GM23338 (cell line): ENCODE results near the gene DCDC1. TPM values are rescaled to one million over a fixed set of nuclear protein-coding genes. Genes with fewer than 3 reads are reported as not detected.

Source experiments
- ATAC-seq: fragments of 200-7000 bp; cut with Tn5 transposase; 3 replicates; pipeline ENCODE4 v1.9.1; 2020
- DNase-seq: peaks from one replicate; pipeline ENCODE4 v3.0.0-alpha.2; 2015; ENCODE audit warnings: low spot score
- H2AFZ ChIP-seq: fragments of 200-600 bp; sonication (generic); 2 replicates; pipeline ENCODE4 v1.8.0; 2016; ENCODE audit warnings: antibody characterized with exemption, mild to moderate bottlenecking, moderate library complexity
- H3F3A ChIP-seq: fragments of 200-600 bp; sonication (generic); replicated peaks from 2 replicates; pipeline ENCODE4 v1.8.0; 2017; ENCODE audit warnings: antibody characterized with exemption, mixed run types, low read depth
- H3K27ac ChIP-seq: fragments of 200-600 bp; sonication (generic); 2 replicates; pipeline ENCODE4 v1.6.1; 2016; ENCODE audit warnings: low read depth
- H3K27me3 ChIP-seq: fragments of 200-600 bp; sonication (generic); 2 replicates; pipeline ENCODE4 v1.8.0; 2016; ENCODE audit warnings: mild to moderate bottlenecking, mixed run types, moderate library complexity; ENCODE audit not compliant: insufficient read depth
- H3K36me3 ChIP-seq: fragments of 200-600 bp; sonication (generic); 2 replicates; pipeline ENCODE4 v1.8.0; 2016; ENCODE audit warnings: mild to moderate bottlenecking; ENCODE audit not compliant: insufficient read depth
- H3K4me1 ChIP-seq: fragments of 200-600 bp; sonication (generic); 2 replicates; pipeline ENCODE4 v1.8.0; 2016; ENCODE audit warnings: mild to moderate bottlenecking, moderate library complexity; ENCODE audit not compliant: insufficient read depth
- H3K4me2 ChIP-seq: fragments of 200-600 bp; sonication (generic); 2 replicates; pipeline ENCODE4 v1.7.1; 2017; ENCODE audit warnings: mixed run types
- H3K4me3 ChIP-seq: fragments of 200-600 bp; sonication (generic); 2 replicates; pipeline ENCODE4 v1.6.1; 2016; ENCODE audit warnings: mixed run types
- H3K79me2 ChIP-seq: fragments of 200-600 bp; sonication (generic); replicated peaks from 2 replicates; pipeline ENCODE4 v1.8.0; 2017; ENCODE audit warnings: mild to moderate bottlenecking; ENCODE audit not compliant: insufficient read depth
- H3K9me2 ChIP-seq: fragments of 200-600 bp; sonication (generic); 2 replicates; pipeline ENCODE4 v1.8.0; 2017; ENCODE audit not compliant: insufficient read depth
- H4K20me1 ChIP-seq: fragments of 200-600 bp; sonication (generic); replicated peaks from 2 replicates; pipeline ENCODE4 v1.8.0; 2017; ENCODE audit warnings: mild to moderate bottlenecking; ENCODE audit not compliant: insufficient read depth
- H3K27ac Mint-ChIP-seq: 2 replicates; pipeline ENCODE4 v1.8.0; 2020; ENCODE audit warnings: inconsistent platforms, mild to moderate bottlenecking, moderate library complexity, mixed read lengths
- H3K27me3 Mint-ChIP-seq: 3 replicates; pipeline ENCODE4 v1.8.0; 2022; ENCODE audit warnings: low read depth, mild to moderate bottlenecking, moderate library complexity, mixed read lengths, inconsistent platforms; ENCODE audit not compliant: insufficient read depth, poor library complexity
- H3K36me3 Mint-ChIP-seq: 3 replicates; pipeline ENCODE4 v1.8.0; 2021; ENCODE audit warnings: low read depth, mild to moderate bottlenecking, inconsistent platforms, moderate library complexity, mixed read lengths
- H3K4me1 Mint-ChIP-seq: 3 replicates; pipeline ENCODE4 v1.8.0; 2020; ENCODE audit warnings: mild to moderate bottlenecking, inconsistent platforms, mixed read lengths
- H3K4me3 Mint-ChIP-seq: 3 replicates; pipeline ENCODE4 v1.8.0; 2021; ENCODE audit warnings: moderate library complexity, mild to moderate bottlenecking, inconsistent platforms, mixed read lengths
- H3K9me3 Mint-ChIP-seq: 3 replicates; pipeline ENCODE4 v1.8.0; 2020; ENCODE audit warnings: moderate library complexity, mild to moderate bottlenecking, inconsistent platforms, mixed read lengths
- CREB1 ChIP-seq: fragments of 250-450 bp; sonication (Bioruptor Pico); IDR thresholded peaks from 2 replicates; pipeline ENCODE4 v1.5.0; 2020; ENCODE audit warnings: low read depth, mild to moderate bottlenecking, moderate library complexity
- EZH2phosphoT487 ChIP-seq: fragments of 200-600 bp; sonication (generic); IDR thresholded peaks from one replicate; pipeline ENCODE4 v1.8.1; 2018; ENCODE audit warnings: antibody characterized with exemption; ENCODE audit not compliant: unreplicated experiment
- JUNB ChIP-seq: IDR thresholded peaks from one replicate; pipeline ENCODE4 v1.6.1; 2016; ENCODE audit warnings: antibody characterized with exemption; ENCODE audit not compliant: unreplicated experiment
- NANOG ChIP-seq: IDR thresholded peaks from 2 replicates; pipeline ENCODE4 v1.6.1; 2016; ENCODE audit warnings: antibody characterized with exemption, borderline replicate concordance
- ZNF331 ChIP-seq: fragments of 250-450 bp; sonication (Bioruptor Pico); IDR thresholded peaks from 2 replicates; pipeline ENCODE4 v1.5.0; 2020; ENCODE audit warnings: low read depth, mild to moderate bottlenecking, moderate library complexity
- polyA plus RNA-seq: library from polyadenylated mRNA; unstranded; fragments of >200 nt; fragmentation: Nextera tagmentation; extraction: Ambion mirVana; gene quantifications from 2 replicates; pipeline ENCODE4 v1.2.1, GENCODE V29; 2016
- total RNA-seq: library from RNA; depleted of rRNA; stranded (reverse); fragments of >200 nt; shearing (Covaris generic); gene quantifications from 2 replicates; pipeline ENCODE4 v1.2.3, GENCODE V29; 2014
- TF ChIP-seq, protein P1 (sequence below), 2 experiments: fragments of 200-600 bp in 1 of 2; sonication (generic) in 1 of 2; conservative IDR thresholded peaks; 2 replicates each; pipeline versions ENCODE4 v1.5.1 to v1.6.1; 2016 to 2017; ENCODE audit warnings: antibody characterized with exemption in 2 of 2, low read depth in 2 of 2, mild to moderate bottlenecking in 2 of 2, moderate library complexity in 1 of 2
- TF ChIP-seq, protein P2 (sequence below): IDR thresholded peaks from 2 replicates; pipeline ENCODE4 v1.6.1; 2016; ENCODE audit warnings: antibody characterized with exemption
- TF ChIP-seq, protein P3 (sequence below): IDR thresholded peaks from one replicate; pipeline ENCODE4 v1.6.1; 2018; ENCODE audit warnings: antibody characterized with exemption; ENCODE audit not compliant: unreplicated experiment
- TF ChIP-seq, protein P4 (sequence below): fragments of 250-450 bp; sonication (Bioruptor Pico); IDR thresholded peaks from 2 replicates; pipeline ENCODE4 v1.5.0; 2020; ENCODE audit warnings: mild to moderate bottlenecking, moderate library complexity

Gene DCDC1
- total and polyA plus RNA-seq, 2 experiments from 2014 or later: 0.56 to 0.58 TPM

DNA sequence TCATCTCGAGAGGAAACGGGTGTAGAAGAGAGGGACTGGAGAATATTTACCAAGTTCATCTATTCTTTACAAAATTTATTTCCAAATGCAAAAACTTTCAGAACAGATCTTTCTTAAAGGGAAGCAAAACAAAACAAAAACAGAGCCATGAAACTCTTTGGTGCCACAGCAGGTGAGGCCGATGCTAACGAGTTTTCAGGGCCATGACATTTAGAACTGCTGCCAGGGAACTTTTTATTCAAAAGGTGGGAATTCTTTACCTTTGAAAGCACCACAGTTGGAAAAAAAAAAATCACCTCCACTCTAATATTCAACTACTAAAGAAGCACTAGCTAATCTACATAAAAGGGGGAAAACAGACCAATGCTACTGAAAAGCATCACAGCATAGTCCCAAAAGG, 230.1 kb downstream of the DCDC1 start:
- Histone ChIP-seq H3K36me3 (no peaks in the 10 kb centered on the region), H3K4me1 (peaks cover 44% of the 10 kb centered on the region), H3K27ac (peak overlapping the region; percentile 92), H3F3A (no peaks in the 10 kb centered on the region; the same call in 1 of the 2 replicates), H3K79me2 (no peaks in the 10 kb centered on the region), H4K20me1 (no peaks in the 10 kb centered on the region), H3K4me2 (peak overlapping the region; percentile 68), H3K9me2 (no peaks in the 10 kb centered on the region), H3K4me3 (peak overlapping the region; percentile 24), H2AFZ (no peak overlapping the region), H3K27me3 (no peaks in the 10 kb centered on the region)
- no peak for TF ChIP-seq ZNF331
- TF ChIP-seq, protein P1, sequence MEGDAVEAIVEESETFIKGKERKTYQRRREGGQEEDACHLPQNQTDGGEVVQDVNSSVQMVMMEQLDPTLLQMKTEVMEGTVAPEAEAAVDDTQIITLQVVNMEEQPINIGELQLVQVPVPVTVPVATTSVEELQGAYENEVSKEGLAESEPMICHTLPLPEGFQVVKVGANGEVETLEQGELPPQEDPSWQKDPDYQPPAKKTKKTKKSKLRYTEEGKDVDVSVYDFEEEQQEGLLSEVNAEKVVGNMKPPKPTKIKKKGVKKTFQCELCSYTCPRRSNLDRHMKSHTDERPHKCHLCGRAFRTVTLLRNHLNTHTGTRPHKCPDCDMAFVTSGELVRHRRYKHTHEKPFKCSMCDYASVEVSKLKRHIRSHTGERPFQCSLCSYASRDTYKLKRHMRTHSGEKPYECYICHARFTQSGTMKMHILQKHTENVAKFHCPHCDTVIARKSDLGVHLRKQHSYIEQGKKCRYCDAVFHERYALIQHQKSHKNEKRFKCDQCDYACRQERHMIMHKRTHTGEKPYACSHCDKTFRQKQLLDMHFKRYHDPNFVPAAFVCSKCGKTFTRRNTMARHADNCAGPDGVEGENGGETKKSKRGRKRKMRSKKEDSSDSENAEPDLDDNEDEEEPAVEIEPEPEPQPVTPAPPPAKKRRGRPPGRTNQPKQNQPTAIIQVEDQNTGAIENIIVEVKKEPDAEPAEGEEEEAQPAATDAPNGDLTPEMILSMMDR (conservative IDR thresholded peaks at IDR 0.05; ENCODE audit: low read depth in 2 of 2): no peak
- no peak for TF ChIP-seq EZH2phosphoT487
- TF ChIP-seq, protein P2, sequence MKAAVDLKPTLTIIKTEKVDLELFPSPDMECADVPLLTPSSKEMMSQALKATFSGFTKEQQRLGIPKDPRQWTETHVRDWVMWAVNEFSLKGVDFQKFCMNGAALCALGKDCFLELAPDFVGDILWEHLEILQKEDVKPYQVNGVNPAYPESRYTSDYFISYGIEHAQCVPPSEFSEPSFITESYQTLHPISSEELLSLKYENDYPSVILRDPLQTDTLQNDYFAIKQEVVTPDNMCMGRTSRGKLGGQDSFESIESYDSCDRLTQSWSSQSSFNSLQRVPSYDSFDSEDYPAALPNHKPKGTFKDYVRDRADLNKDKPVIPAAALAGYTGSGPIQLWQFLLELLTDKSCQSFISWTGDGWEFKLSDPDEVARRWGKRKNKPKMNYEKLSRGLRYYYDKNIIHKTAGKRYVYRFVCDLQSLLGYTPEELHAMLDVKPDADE: no peak
- no peak for TF ChIP-seq JUNB
- TF ChIP-seq CREB1 (CRISPR knock-in tag): 0 out of 2 replicates have a peak, but pooled peaks have one; percentile 11
- TF ChIP-seq NANOG: peak; percentile 47; the same call in 1 of the 2 replicates
- TF ChIP-seq, protein P3, sequence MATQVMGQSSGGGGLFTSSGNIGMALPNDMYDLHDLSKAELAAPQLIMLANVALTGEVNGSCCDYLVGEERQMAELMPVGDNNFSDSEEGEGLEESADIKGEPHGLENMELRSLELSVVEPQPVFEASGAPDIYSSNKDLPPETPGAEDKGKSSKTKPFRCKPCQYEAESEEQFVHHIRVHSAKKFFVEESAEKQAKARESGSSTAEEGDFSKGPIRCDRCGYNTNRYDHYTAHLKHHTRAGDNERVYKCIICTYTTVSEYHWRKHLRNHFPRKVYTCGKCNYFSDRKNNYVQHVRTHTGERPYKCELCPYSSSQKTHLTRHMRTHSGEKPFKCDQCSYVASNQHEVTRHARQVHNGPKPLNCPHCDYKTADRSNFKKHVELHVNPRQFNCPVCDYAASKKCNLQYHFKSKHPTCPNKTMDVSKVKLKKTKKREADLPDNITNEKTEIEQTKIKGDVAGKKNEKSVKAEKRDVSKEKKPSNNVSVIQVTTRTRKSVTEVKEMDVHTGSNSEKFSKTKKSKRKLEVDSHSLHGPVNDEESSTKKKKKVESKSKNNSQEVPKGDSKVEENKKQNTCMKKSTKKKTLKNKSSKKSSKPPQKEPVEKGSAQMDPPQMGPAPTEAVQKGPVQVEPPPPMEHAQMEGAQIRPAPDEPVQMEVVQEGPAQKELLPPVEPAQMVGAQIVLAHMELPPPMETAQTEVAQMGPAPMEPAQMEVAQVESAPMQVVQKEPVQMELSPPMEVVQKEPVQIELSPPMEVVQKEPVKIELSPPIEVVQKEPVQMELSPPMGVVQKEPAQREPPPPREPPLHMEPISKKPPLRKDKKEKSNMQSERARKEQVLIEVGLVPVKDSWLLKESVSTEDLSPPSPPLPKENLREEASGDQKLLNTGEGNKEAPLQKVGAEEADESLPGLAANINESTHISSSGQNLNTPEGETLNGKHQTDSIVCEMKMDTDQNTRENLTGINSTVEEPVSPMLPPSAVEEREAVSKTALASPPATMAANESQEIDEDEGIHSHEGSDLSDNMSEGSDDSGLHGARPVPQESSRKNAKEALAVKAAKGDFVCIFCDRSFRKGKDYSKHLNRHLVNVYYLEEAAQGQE: no peak
- TF ChIP-seq, protein P4, sequence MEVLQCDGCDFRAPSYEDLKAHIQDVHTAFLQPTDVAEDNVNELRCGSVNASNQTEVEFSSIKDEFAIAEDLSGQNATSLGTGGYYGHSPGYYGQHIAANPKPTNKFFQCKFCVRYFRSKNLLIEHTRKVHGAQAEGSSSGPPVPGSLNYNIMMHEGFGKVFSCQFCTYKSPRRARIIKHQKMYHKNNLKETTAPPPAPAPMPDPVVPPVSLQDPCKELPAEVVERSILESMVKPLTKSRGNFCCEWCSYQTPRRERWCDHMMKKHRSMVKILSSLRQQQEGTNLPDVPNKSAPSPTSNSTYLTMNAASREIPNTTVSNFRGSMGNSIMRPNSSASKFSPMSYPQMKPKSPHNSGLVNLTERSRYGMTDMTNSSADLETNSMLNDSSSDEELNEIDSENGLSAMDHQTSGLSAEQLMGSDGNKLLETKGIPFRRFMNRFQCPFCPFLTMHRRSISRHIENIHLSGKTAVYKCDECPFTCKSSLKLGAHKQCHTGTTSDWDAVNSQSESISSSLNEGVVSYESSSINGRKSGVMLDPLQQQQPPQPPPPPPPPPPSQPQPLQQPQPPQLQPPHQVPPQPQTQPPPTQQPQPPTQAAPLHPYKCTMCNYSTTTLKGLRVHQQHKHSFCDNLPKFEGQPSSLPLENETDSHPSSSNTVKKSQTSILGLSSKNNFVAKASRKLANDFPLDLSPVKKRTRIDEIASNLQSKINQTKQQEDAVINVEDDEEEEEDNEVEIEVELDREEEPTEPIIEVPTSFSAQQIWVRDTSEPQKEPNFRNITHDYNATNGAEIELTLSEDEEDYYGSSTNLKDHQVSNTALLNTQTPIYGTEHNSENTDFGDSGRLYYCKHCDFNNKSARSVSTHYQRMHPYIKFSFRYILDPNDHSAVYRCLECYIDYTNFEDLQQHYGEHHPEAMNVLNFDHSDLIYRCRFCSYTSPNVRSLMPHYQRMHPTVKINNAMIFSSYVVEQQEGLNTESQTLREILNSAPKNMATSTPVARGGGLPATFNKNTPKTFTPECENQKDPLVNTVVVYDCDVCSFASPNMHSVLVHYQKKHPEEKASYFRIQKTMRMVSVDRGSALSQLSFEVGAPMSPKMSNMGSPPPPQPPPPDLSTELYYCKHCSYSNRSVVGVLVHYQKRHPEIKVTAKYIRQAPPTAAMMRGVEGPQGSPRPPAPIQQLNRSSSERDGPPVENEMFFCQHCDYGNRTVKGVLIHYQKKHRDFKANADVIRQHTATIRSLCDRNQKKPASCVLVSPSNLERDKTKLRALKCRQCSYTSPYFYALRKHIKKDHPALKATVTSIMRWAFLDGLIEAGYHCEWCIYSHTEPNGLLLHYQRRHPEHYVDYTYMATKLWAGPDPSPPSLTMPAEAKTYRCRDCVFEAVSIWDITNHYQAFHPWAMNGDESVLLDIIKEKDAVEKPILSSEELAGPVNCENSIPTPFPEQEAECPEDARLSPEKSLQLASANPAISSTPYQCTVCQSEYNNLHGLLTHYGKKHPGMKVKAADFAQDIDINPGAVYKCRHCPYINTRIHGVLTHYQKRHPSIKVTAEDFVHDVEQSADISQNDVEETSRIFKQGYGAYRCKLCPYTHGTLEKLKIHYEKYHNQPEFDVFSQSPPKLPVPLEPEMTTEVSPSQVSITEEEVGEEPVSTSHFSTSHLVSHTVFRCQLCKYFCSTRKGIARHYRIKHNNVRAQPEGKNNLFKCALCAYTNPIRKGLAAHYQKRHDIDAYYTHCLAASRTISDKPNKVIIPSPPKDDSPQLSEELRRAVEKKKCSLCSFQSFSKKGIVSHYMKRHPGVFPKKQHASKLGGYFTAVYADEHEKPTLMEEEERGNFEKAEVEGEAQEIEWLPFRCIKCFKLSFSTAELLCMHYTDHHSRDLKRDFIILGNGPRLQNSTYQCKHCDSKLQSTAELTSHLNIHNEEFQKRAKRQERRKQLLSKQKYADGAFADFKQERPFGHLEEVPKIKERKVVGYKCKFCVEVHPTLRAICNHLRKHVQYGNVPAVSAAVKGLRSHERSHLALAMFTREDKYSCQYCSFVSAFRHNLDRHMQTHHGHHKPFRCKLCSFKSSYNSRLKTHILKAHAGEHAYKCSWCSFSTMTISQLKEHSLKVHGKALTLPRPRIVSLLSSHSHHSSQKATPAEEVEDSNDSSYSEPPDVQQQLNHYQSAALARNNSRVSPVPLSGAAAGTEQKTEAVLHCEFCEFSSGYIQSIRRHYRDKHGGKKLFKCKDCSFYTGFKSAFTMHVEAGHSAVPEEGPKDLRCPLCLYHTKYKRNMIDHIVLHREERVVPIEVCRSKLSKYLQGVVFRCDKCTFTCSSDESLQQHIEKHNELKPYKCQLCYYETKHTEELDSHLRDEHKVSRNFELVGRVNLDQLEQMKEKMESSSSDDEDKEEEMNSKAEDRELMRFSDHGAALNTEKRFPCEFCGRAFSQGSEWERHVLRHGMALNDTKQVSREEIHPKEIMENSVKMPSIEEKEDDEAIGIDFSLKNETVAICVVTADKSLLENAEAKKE (CRISPR knock-in tag): no peak
- Mint-ChIP-seq H3K27ac (peak overlapping the region; percentile 86), H3K36me3 (no peaks in the 10 kb centered on the region), H3K9me3 (no peaks in the 10 kb centered on the region), H3K4me1 (peaks cover 31% of the 10 kb centered on the region), H3K4me3 (peak overlapping the region; percentile 51), H3K27me3 (no peaks in the 10 kb centered on the region)
- ATAC-seq (peak; percentile 85), DNase-seq (peak; percentile 56)
